Measurements from ENCODE around the gene PPOX. TPM values are rescaled to one million over a fixed set of nuclear protein-coding genes. Genes with fewer than 3 reads are reported as not detected.

PPOX gene
- total and polyA plus RNA-seq, 2 experiments from 2014 or later, result 26.5 to 39.6 TPM

DNA sequence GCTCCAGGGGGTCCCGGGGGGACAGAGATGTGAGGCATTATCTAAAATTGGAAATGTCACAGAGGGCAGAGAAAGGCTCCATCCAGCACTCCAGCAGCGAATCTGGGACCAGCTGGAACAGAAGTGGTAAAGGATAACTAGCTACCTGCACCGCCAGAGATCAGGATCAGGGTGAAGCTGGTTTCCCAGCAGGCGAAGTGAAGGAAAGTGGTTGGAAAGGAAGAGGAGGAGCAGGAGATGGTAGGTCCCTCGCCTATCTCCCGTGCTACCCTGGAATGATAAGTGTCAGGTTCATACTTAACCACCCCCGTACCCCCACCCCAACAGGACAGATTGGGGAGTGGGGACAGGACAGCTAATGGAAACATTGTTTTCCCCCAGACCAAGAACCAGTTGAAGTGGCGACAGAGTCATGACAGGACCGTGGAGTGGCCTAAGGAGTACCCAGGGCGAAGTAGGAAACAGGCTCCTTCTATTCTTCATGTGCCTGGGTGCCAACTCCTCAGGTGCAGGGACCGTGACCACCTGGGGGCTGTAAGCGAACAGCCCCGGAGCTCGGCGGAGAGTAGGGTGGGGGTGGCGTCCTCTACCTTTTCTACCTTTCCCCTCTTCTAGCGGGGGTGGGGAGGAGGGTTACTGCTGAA is 10.4 kb downstream of the PPOX start (continued):
- TF ChIP-seq, protein P1, sequence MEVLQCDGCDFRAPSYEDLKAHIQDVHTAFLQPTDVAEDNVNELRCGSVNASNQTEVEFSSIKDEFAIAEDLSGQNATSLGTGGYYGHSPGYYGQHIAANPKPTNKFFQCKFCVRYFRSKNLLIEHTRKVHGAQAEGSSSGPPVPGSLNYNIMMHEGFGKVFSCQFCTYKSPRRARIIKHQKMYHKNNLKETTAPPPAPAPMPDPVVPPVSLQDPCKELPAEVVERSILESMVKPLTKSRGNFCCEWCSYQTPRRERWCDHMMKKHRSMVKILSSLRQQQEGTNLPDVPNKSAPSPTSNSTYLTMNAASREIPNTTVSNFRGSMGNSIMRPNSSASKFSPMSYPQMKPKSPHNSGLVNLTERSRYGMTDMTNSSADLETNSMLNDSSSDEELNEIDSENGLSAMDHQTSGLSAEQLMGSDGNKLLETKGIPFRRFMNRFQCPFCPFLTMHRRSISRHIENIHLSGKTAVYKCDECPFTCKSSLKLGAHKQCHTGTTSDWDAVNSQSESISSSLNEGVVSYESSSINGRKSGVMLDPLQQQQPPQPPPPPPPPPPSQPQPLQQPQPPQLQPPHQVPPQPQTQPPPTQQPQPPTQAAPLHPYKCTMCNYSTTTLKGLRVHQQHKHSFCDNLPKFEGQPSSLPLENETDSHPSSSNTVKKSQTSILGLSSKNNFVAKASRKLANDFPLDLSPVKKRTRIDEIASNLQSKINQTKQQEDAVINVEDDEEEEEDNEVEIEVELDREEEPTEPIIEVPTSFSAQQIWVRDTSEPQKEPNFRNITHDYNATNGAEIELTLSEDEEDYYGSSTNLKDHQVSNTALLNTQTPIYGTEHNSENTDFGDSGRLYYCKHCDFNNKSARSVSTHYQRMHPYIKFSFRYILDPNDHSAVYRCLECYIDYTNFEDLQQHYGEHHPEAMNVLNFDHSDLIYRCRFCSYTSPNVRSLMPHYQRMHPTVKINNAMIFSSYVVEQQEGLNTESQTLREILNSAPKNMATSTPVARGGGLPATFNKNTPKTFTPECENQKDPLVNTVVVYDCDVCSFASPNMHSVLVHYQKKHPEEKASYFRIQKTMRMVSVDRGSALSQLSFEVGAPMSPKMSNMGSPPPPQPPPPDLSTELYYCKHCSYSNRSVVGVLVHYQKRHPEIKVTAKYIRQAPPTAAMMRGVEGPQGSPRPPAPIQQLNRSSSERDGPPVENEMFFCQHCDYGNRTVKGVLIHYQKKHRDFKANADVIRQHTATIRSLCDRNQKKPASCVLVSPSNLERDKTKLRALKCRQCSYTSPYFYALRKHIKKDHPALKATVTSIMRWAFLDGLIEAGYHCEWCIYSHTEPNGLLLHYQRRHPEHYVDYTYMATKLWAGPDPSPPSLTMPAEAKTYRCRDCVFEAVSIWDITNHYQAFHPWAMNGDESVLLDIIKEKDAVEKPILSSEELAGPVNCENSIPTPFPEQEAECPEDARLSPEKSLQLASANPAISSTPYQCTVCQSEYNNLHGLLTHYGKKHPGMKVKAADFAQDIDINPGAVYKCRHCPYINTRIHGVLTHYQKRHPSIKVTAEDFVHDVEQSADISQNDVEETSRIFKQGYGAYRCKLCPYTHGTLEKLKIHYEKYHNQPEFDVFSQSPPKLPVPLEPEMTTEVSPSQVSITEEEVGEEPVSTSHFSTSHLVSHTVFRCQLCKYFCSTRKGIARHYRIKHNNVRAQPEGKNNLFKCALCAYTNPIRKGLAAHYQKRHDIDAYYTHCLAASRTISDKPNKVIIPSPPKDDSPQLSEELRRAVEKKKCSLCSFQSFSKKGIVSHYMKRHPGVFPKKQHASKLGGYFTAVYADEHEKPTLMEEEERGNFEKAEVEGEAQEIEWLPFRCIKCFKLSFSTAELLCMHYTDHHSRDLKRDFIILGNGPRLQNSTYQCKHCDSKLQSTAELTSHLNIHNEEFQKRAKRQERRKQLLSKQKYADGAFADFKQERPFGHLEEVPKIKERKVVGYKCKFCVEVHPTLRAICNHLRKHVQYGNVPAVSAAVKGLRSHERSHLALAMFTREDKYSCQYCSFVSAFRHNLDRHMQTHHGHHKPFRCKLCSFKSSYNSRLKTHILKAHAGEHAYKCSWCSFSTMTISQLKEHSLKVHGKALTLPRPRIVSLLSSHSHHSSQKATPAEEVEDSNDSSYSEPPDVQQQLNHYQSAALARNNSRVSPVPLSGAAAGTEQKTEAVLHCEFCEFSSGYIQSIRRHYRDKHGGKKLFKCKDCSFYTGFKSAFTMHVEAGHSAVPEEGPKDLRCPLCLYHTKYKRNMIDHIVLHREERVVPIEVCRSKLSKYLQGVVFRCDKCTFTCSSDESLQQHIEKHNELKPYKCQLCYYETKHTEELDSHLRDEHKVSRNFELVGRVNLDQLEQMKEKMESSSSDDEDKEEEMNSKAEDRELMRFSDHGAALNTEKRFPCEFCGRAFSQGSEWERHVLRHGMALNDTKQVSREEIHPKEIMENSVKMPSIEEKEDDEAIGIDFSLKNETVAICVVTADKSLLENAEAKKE (CRISPR knock-in tag; IDR thresholded peaks at IDR 0.05), result no peak
- TF ChIP-seq ZNF114 (CRISPR knock-in tag; IDR thresholded peaks at IDR 0.05), result no peak
- no peak for TF ChIP-seq EZH2phosphoT487 (IDR thresholded peaks at IDR 0.05; ENCODE audit: unreplicated experiment)
- TF ChIP-seq POLR2AphosphoS5 (IDR thresholded peaks at IDR 0.05; ENCODE audit: low read depth), result no peak
- TF ChIP-seq, protein P2, sequence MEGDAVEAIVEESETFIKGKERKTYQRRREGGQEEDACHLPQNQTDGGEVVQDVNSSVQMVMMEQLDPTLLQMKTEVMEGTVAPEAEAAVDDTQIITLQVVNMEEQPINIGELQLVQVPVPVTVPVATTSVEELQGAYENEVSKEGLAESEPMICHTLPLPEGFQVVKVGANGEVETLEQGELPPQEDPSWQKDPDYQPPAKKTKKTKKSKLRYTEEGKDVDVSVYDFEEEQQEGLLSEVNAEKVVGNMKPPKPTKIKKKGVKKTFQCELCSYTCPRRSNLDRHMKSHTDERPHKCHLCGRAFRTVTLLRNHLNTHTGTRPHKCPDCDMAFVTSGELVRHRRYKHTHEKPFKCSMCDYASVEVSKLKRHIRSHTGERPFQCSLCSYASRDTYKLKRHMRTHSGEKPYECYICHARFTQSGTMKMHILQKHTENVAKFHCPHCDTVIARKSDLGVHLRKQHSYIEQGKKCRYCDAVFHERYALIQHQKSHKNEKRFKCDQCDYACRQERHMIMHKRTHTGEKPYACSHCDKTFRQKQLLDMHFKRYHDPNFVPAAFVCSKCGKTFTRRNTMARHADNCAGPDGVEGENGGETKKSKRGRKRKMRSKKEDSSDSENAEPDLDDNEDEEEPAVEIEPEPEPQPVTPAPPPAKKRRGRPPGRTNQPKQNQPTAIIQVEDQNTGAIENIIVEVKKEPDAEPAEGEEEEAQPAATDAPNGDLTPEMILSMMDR (conservative IDR thresholded peaks at IDR 0.05; ENCODE audit: low read depth in 2 of 2), result no peak
- no peak for TF ChIP-seq CREB1 (CRISPR knock-in tag; IDR thresholded peaks at IDR 0.05; ENCODE audit: low read depth)
- no peak for TF ChIP-seq JUNB (IDR thresholded peaks at IDR 0.05; ENCODE audit: unreplicated experiment)
- TF ChIP-seq, protein P3, sequence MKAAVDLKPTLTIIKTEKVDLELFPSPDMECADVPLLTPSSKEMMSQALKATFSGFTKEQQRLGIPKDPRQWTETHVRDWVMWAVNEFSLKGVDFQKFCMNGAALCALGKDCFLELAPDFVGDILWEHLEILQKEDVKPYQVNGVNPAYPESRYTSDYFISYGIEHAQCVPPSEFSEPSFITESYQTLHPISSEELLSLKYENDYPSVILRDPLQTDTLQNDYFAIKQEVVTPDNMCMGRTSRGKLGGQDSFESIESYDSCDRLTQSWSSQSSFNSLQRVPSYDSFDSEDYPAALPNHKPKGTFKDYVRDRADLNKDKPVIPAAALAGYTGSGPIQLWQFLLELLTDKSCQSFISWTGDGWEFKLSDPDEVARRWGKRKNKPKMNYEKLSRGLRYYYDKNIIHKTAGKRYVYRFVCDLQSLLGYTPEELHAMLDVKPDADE (IDR thresholded peaks at IDR 0.05), result no peak
- no peak for TF ChIP-seq NANOG (IDR thresholded peaks at IDR 0.05; ENCODE audit: borderline replicate concordance)
- TF ChIP-seq STAT1 (IDR thresholded peaks at IDR 0.05; ENCODE audit: unreplicated experiment), result no peak
